Mesodermal cell (in vitro differentiated cells): ENCODE results near the gene CA9.
A peak's percentile ranks its signal among the peaks of the same experiment; 100 is the strongest.

Experiments
- H3K27ac ChIP-seq: 2 replicates; pipeline ENCODE4 v1.7.0; 2013; ENCODE audit warnings: mild to moderate bottlenecking, low read depth, low read length, moderate library complexity; ENCODE audit not compliant: severe bottlenecking
- H3K36me3 ChIP-seq: 2 replicates; pipeline ENCODE4 v1.7.1; 2013; ENCODE audit warnings: mild to moderate bottlenecking, low read length, moderate library complexity; ENCODE audit not compliant: control insufficient read depth, insufficient read depth
- H3K4me1 ChIP-seq: one replicate; pipeline ENCODE4 v1.7.1; 2013; ENCODE audit warnings: mild to moderate bottlenecking, low read length; ENCODE audit not compliant: insufficient read depth, control insufficient read depth, poor library complexity, severe bottlenecking
- H3K4me3 ChIP-seq: 2 replicates; pipeline ENCODE4 v1.7.0; 2013; ENCODE audit warnings: low read length, control low read depth, mild to moderate bottlenecking; ENCODE audit not compliant: insufficient read depth, poor library complexity, severe bottlenecking; ENCODE audit errors: extremely low read depth
- H3K9me3 ChIP-seq: 2 replicates; pipeline ENCODE4 v1.7.1; 2013; ENCODE audit warnings: mild to moderate bottlenecking, low read length, moderate library complexity; ENCODE audit not compliant: control insufficient read depth
- WGBS, 2 experiments: methylation state at CpG; one replicate each; pipeline ENCODE4 v1.1.5; 2013; ENCODE audit warnings: missing lambda C conversion rate in 2 of 2; ENCODE audit not compliant: insufficient coverage in 2 of 2; 5-methylcytosine and 5-hydroxymethylcytosine counted together

Gene CA9

GRCh38 chr9:35662437-35662836, 11.3 kb upstream of the CA9 start:
- peaks cover 28% of the 10 kb centered on the region for H3K4me1 ChIP-seq
- H3K4me3 ChIP-seq: no peak overlapping the region
- peaks cover 23% of the 10 kb centered on the region for H3K36me3 ChIP-seq
- no peak overlapping the region for H3K27ac ChIP-seq
- WGBS, 2 experiments: 95 to 96% methylated on average over 6 to 7 of the region's 7 CpGs
- no peaks in the 10 kb centered on the region for H3K9me3 ChIP-seq

- 7 to 9% methylated on average over 42 to 49 of the region's 58 CpGs for WGBS, 2 experiments
- peaks cover 23% of the 10 kb centered on the region for H3K36me3 ChIP-seq
- H3K27ac ChIP-seq: no peak within 1 kb of the TSS
- peak within 1 kb of the TSS; percentile 56 for H3K4me3 ChIP-seq
- H3K9me3 ChIP-seq: no peaks in the 10 kb centered on the region
- peaks cover 25% of the 10 kb centered on the region for H3K4me1 ChIP-seq
Measured at GRCh38 chr9:35664531-35665470, 8.9 kb upstream of the CA9 start, which contains the start of gene ARHGEF39. ARHGEF39 (minus strand) TSS chr9:35665195; CDS start chr9:35665169, 26 bp downstream.

GRCh38 chr9:35665471-35665818, 8.3 kb upstream of the CA9 start:
- WGBS, 2 experiments: 58 to 74% methylated on average over 2 of the region's 5 CpGs
- H3K27ac ChIP-seq: no peak overlapping the region

DNA sequence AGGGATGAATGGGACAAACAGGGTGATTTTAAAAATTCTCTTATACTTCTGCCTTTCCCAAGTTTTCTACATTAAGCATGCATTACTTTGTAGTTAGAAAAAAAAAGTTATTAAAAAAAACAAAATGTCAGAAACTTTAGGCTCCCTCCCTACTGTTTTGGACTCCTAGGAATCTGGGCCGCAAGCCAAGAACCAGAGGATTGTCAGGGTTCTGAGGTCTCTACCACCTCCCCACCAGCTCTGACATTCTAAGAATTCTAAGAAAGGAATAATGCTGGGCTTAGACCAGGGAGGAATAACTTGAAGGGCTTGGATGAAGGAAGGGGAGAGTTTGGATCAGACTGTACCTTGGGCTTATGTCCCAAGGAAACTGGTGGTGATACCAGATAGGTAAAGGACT, 7.7 kb upstream of the CA9 start:
- H3K36me3 ChIP-seq: peaks cover 11% of the 10 kb centered on the region
- peaks cover 22% of the 10 kb centered on the region for H3K4me1 ChIP-seq
- no peaks in the 10 kb centered on the region for H3K9me3 ChIP-seq
- WGBS, 2 experiments: 100% methylated on average over 1 of the region's 1 CpG; no CpG with 5 or more reads in 1 of the 2 experiments
- H3K4me3 ChIP-seq: no peak overlapping the region
- no peak overlapping the region for H3K27ac ChIP-seq

More at GRCh38 chr9:35665471-35665818, 8.3 kb upstream of the CA9 start:
- Histone ChIP-seq H3K36me3 (peaks cover 17% of the 10 kb centered on the region), H3K9me3 (no peaks in the 10 kb centered on the region), H3K4me3 (peak overlapping the region; percentile 56), H3K4me1 (peaks cover 25% of the 10 kb centered on the region)

DNA sequence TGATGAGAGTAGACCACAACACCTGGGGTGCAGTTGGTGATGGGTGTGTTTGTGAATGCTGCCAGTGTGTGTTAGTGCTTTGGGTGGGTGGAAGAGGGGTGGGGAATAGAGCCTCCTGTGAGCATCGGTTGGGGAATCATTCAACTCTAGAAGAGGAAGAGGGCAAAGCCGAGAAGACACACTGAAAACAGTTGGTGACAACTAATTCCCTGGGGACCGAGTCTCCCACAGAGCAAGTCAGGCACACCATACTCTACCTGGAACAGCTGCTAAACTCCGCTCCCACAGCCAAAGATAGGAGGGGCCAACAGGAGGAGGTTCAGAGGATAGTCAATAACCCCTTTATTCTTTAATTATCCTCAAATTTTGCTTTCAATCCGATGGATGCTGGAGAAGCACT, 7.2 kb upstream of the CA9 start:
- Histone ChIP-seq H3K4me3 (no peak overlapping the region), H3K4me1 (peaks cover 21% of the 10 kb centered on the region), H3K9me3 (no peaks in the 10 kb centered on the region), H3K27ac (no peak overlapping the region), H3K36me3 (peaks cover 10% of the 10 kb centered on the region)
- WGBS, 2 experiments: 73 to 94% methylated on average over 2 of the region's 5 CpGs

GRCh38 chr9:35667939-35668338, 5.8 kb upstream of the CA9 start:
- H3K4me3 ChIP-seq: no peak overlapping the region
- 86 to 100% methylated on average over 1 to 2 of the region's 3 CpGs for WGBS, 2 experiments
- no peaks in the 10 kb centered on the region for H3K9me3 ChIP-seq
- H3K36me3 ChIP-seq: no peaks in the 10 kb centered on the region
- H3K4me1 ChIP-seq: peaks cover 15% of the 10 kb centered on the region
- no peak overlapping the region for H3K27ac ChIP-seq

DNA sequence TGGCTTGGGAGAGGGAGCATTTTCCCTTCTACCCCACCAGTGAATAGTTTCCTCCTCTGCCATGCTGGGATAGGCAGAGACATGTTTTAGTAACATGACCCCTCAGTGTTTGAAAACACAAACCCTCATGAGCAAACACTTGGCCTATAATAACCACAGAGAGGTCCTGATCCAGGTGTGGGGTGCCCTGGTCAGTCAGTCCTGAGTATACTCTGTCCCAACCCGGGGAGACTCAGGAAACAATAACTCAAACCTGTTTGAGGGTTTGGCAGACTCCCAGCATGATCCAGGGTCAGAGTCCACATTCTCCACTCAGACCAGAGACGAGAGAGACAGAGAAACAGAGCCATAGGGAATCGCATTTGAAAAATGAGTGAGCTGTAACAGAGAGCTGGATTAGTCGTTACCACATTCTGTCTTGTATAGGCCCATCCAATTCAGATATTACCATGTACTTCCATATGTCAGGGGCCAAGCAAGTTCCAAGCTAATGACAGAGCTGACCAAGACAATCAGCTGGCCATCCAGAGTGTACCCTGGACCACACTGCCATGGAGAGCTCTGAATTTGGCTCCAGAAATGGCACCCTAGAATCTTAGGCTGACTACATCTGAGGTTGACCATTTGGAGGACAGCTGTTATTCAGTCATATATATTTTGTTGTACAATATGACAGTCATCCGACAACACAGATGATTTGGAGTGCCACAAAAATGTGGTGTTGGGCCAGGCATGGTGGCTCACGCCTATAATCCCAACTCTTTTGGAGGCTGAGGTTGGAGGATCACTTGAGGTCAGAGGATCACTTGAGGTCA, 4.2 kb upstream of the CA9 start:
- no peaks in the 10 kb centered on the region for H3K36me3 ChIP-seq
- H3K27ac ChIP-seq: no peak overlapping the region
- H3K4me1 ChIP-seq: peaks cover 7% of the 10 kb centered on the region
- no peak overlapping the region for H3K4me3 ChIP-seq
- no peaks in the 10 kb centered on the region for H3K9me3 ChIP-seq
- WGBS, 2 experiments: 80 to 94% methylated on average over 1 to 3 of the region's 6 CpGs

GRCh38 chr9:35674025-35674361, 265 bp downstream of the CA9 start:
- Histone ChIP-seq H3K4me1 (peaks cover 8% of the 10 kb centered on the region), H3K36me3 (no peaks in the 10 kb centered on the region), H3K4me3 (no peak overlapping the region), H3K9me3 (no peaks in the 10 kb centered on the region), H3K27ac (no peak overlapping the region)
- 92 to 100% methylated on average over 2 to 3 of the region's 3 CpGs for WGBS, 2 experiments

GRCh38 chr9:35675204-35675603, 1.5 kb downstream of the CA9 start:
- WGBS, 2 experiments: 62 to 65% methylated on average over 13 of the region's 13 CpGs
- no peaks in the 10 kb centered on the region for H3K36me3 ChIP-seq
- peak overlapping the region; percentile 34 for H3K4me3 ChIP-seq
- peaks cover 5% of the 10 kb centered on the region for H3K4me1 ChIP-seq
- H3K27ac ChIP-seq: no peak overlapping the region
- H3K9me3 ChIP-seq: no peaks in the 10 kb centered on the region

DNA sequence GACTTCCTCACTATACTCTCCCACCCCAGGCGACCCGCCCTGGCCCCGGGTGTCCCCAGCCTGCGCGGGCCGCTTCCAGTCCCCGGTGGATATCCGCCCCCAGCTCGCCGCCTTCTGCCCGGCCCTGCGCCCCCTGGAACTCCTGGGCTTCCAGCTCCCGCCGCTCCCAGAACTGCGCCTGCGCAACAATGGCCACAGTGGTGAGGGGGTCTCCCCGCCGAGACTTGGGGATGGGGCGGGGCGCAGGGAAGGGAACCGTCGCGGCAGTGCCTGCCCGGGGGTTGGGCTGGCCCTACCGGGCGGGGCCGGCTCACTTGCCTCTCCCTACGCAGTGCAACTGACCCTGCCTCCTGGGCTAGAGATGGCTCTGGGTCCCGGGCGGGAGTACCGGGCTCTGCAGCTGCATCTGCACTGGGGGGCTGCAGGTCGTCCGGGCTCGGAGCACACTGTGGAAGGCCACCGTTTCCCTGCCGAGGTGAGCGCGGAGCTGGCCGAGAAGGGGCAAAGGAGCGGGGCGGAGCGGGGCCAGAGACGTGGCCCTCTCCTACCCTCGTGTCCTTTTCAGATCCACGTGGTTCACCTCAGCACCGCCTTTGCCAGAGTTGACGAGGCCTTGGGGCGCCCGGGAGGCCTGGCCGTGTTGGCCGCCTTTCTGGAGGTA, 2.1 kb downstream of the CA9 start:
- H3K36me3 ChIP-seq: no peaks in the 10 kb centered on the region
- peak overlapping the region; percentile 34 for H3K4me3 ChIP-seq
- WGBS, 2 experiments: 15 to 17% methylated on average over 32 to 51 of the region's 51 CpGs
- no peaks in the 10 kb centered on the region for H3K9me3 ChIP-seq
- peaks cover 6% of the 10 kb centered on the region for H3K4me1 ChIP-seq
- no peak overlapping the region for H3K27ac ChIP-seq
